GM06990 (cell line): ENCODE results near the gene AGK.

Experiments used
- DNase-seq: peaks from one replicate; pipeline ENCODE4 v3.0.0-alpha.2; 2011; ENCODE audit not compliant: insufficient read length; ENCODE audit errors: extremely low read depth
- H3K27me3 ChIP-seq: replicated peaks from 2 replicates; pipeline ENCODE4 v1.6.0; 2011; ENCODE audit warnings: low read length; ENCODE audit not compliant: control insufficient read depth, insufficient read depth
- H3K36me3 ChIP-seq: 2 replicates; pipeline ENCODE4 v1.5.1; 2011; ENCODE audit warnings: low read length; ENCODE audit not compliant: control insufficient read depth, insufficient read depth
- H3K4me3 ChIP-seq: replicated peaks from 2 replicates; pipeline ENCODE4 v1.5.1; 2011; ENCODE audit warnings: low read depth, mild to moderate bottlenecking, control low read depth, low read length
- CTCF ChIP-seq: IDR thresholded peaks from 2 replicates; pipeline ENCODE4 v1.5.1; 2011; ENCODE audit warnings: low read length, control low read depth, mild to moderate bottlenecking, inconsistent platforms; ENCODE audit not compliant: insufficient read depth, poor library complexity, severe bottlenecking

AGK gene

GRCh38 chr7:141558544-141559183, 7.5 kb downstream of the AGK start:
- TF ChIP-seq CTCF = no peak
- Histone ChIP-seq H3K27me3 (no peaks in the 10 kb centered on the region), H3K36me3 (peaks cover 2% of the 10 kb centered on the region; the same call in 1 of the 2 replicates), H3K4me3 (no peak overlapping the region)
- DNase-seq = peak; percentile 29

GRCh38 chr7:141559961-141560360, 8.8 kb downstream of the AGK start:
- DNase-seq = no peak
- no peak for TF ChIP-seq CTCF
- H3K4me3 ChIP-seq = no peak overlapping the region
- H3K27me3 ChIP-seq = no peaks in the 10 kb centered on the region
- H3K36me3 ChIP-seq = peaks cover 2% of the 10 kb centered on the region

- H3K4me3 ChIP-seq = no peak overlapping the region
- no peak for DNase-seq
- TF ChIP-seq CTCF = no peak
- H3K36me3 ChIP-seq = peaks cover 3% of the 10 kb centered on the region
- H3K27me3 ChIP-seq = no peaks in the 10 kb centered on the region
These were observed 10.8 kb downstream of the AGK start for GRCh38 chr7:141562036-141562435.

- Histone ChIP-seq H3K4me3 (no peak overlapping the region), H3K27me3 (no peaks in the 10 kb centered on the region), H3K36me3 (peaks cover 3% of the 10 kb centered on the region)
- DNase-seq = no peak
- TF ChIP-seq CTCF = no peak
These were observed 11.3 kb downstream of the AGK start for GRCh38 chr7:141562543-141562942.

- TF ChIP-seq CTCF = no peak
- Histone ChIP-seq H3K27me3 (no peaks in the 10 kb centered on the region), H3K36me3 (peaks cover 3% of the 10 kb centered on the region), H3K4me3 (no peak overlapping the region)
- no peak for DNase-seq
These were observed 11.8 kb downstream of the AGK start for GRCh38 chr7:141562972-141563371.
